HL-60 (cell line): ENCODE results near the gene MVP.

Experiments used
- DNase-seq, 2 experiments: peaks; one replicate each; pipeline ENCODE4 v3.0.0-alpha.2; 2010 to 2020; ENCODE audit warnings: low read depth in 1 of 2, low spot score in 1 of 2
- H3K27ac ChIP-seq: fragments of 250-450 bp; sonication (Bioruptor Pico); replicated peaks from 2 replicates; pipeline ENCODE4 v1.5.1; 2020; ENCODE audit warnings: mild to moderate bottlenecking, moderate library complexity
- H3K27me3 ChIP-seq: fragments of 250-450 bp; sonication (Bioruptor Pico); 2 replicates; pipeline ENCODE4 v1.5.1; 2021; ENCODE audit warnings: mild to moderate bottlenecking, moderate library complexity; ENCODE audit not compliant: insufficient read depth, poor library complexity, severe bottlenecking
- H3K4me3 ChIP-seq: replicated peaks from 2 replicates; pipeline ENCODE4 v1.5.1; 2011; ENCODE audit warnings: mild to moderate bottlenecking, control low read depth, low read length; ENCODE audit not compliant: insufficient read depth
- CTCF ChIP-seq: IDR thresholded peaks from one replicate; pipeline ENCODE4 v1.5.1; 2011; ENCODE audit warnings: low read length, control low read depth, inconsistent platforms; ENCODE audit not compliant: insufficient read depth
- GABPA ChIP-seq: IDR thresholded peaks from 2 replicates; pipeline ENCODE4 v1.6.1; 2012; ENCODE audit warnings: low read depth
- POLR2AphosphoS5 ChIP-seq: IDR thresholded peaks from 2 replicates; pipeline ENCODE4 v1.6.1; 2012; ENCODE audit warnings: low read depth
- REST ChIP-seq: IDR thresholded peaks from 2 replicates; pipeline ENCODE4 v1.6.1; 2012; ENCODE audit warnings: low read depth; ENCODE audit not compliant: insufficient replicate concordance
- SPI1 ChIP-seq: IDR thresholded peaks from 2 replicates; pipeline ENCODE4 v1.6.1; 2012; ENCODE audit warnings: low read depth, mild to moderate bottlenecking, borderline replicate concordance

Gene MVP

GRCh38 chr16:29852654-29853053, 32.4 kb downstream of the MVP start:
- TF ChIP-seq REST: no peak
- TF ChIP-seq GABPA: no peak
- TF ChIP-seq CTCF: no peak
- no peak for TF ChIP-seq POLR2AphosphoS5
- no peak for TF ChIP-seq SPI1
- H3K27me3 ChIP-seq: no peaks in the 10 kb centered on the region
- H3K27ac ChIP-seq: no peak overlapping the region
- H3K4me3 ChIP-seq: no peak overlapping the region
- DNase-seq: no peak

GRCh38 chr16:29854520-29855100, 34.3 kb downstream of the MVP start:
- Histone ChIP-seq H3K27me3 (no peaks in the 10 kb centered on the region), H3K4me3 (no peak overlapping the region), H3K27ac (no peak overlapping the region)
- TF ChIP-seq POLR2AphosphoS5 (no peak), SPI1 (no peak), GABPA (no peak), REST (no peak), CTCF (no peak)
- no peak for DNase-seq

- Histone ChIP-seq H3K27me3 (no peaks in the 10 kb centered on the region), H3K4me3 (no peak overlapping the region), H3K27ac (no peak overlapping the region)
- DNase-seq: no peak
- no peak for TF ChIP-seq GABPA
- TF ChIP-seq SPI1: no peak
- TF ChIP-seq REST: no peak
- TF ChIP-seq CTCF: no peak
- TF ChIP-seq POLR2AphosphoS5: no peak
Observed at GRCh38 chr16:29857133-29857760, 37.0 kb downstream of the MVP start.
